Stimulated activated CD8-positive, alpha-beta memory T cell treated with anti-CD3 and anti-CD28 coated beads, Interleukin-15, amount 100 ng/mL, for 24 hours (primary cell): ENCODE results near the gene TMED6.

Experiments
- DNase-seq: peaks from one replicate; pipeline ENCODE4 v3.0.0-alpha.2; 2020; ENCODE audit warnings: low read depth

TMED6 gene

DNA sequence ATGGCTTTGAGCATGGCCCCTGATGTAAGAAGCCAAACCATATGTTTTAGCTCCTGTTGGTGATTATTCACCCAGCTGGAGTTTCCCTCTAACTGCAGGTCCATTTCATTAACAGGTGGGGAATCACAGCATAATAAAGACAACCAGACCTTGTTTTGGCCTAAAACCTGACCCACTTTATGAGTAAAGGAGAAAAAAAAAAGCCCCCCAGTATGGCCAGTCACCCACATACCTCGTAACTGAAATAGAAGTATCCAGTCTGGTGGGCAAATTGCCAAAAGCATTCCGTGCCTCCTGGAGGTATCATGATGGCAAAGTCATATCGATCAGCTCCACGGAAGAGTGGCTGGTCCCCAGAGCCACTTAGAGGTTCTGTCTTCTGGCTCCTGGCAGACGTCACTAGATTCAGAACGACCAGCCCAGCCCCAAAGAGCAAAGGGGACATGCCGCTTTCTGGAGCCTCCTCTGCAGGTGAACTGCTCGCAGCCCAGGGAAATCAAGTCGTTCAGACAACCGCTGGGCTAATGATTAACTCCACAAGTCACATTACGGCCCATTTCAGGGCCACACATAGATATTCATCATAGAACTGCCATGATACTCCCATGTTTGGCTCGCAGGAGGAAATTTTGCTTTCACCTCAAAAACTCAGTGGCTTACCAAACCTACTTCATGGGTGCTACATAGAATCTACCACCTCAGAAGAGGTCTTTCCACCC is at the start of gene TMED6:
Gene TMED6 (minus strand): TSS at position 478 of the 719 bp plus-strand sequence. CDS start 33 bp downstream, at position 445.
- DNase-seq: no peak

DNA sequence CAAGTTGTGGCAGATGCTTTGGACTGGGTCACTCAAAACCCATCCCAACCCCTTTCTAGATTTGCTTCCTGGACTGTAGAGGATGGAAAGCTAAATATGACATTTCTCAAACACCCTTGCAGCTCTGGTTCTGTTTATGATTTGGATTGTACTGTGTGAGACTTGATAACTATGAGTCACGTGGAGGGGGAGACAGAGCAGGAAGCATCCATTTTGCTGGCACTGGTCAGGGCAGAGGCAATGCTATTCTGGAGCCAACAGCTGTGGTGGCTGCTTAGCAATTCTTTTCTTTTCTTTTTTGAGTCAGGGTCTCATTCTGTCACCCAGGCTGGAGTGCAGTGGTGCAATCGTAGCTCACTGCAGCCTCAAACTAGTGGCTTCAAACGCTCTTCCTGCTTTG is 47.8 kb upstream of the TMED6 start:
- no peak for DNase-seq

GRCh38 chr16:69397821-69398521 is 46.4 kb upstream of the TMED6 start:
- DNase-seq: no peak

GRCh38 chr16:69396187-69397061 is 44.8 kb upstream of the TMED6 start:
- DNase-seq: peak; percentile 30

- DNase-seq: no peak
Observed at GRCh38 chr16:69395859-69396186, 44.2 kb upstream of the TMED6 start.

DNA sequence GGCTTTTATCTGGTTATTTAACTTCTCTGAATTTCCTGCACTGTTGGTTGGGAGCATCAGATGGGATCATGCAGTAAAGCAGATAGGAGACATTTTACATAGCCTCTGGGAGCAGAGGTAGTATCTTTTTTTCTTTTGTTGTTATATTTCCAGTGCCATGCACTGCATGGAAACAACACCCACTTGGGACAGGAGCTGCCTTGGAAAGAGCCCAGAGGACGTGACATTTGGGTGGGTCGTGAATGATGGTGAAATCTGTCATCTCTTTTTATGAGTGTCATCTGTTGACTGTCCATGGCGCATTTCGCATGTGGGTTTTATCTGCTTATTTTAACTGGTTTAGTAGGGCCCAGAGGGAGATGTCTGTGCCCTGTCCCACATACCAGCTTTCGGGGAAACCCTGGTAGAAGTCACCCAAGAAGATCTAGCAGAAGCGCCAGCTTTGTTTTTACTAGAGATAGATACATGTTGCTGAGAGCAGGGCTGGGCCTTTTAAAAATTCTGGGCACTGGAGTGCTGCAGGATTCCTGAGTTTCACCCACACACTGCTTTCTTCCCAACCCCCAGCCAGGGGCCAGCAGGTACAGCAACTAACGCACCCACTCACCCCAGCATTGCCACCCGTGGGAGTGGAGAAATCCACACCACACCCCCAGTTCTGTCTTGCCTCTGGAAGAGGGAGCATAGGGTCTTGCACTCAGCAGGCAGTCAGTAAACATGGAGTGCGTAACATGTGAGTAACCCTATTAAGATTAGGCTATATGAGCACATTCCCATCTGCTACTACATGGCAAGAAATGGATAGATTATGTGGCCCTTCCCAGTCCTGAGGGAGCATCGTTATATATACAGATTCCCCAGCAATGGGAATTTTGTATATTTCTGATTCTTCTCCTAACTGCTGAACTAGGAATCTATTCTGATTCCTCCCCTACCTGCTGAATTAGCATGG is 42.6 kb upstream of the TMED6 start:
- DNase-seq: no peak

GRCh38 chr16:69386596-69386995 is 35.0 kb upstream of the TMED6 start:
- DNase-seq: no peak

DNA sequence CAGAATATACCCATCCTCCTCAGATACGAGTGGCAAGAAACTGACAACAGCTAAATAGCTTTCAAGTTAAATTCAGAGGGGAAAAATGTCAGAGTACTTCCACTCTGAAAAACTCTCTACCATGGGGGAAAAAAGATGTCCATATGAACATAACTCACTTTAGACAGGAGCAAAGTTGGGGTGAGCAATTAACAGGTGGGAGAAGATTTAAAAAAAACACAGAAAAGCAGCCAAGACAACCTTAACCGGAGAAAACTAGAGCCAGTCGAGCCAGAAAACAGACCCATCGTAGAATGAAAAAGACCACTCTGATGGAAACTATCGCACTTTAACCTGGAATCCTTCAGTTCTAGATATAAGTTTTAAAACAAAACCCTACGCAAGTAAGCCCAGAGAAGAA is 33.4 kb upstream of the TMED6 start:
- DNase-seq: no peak

DNA sequence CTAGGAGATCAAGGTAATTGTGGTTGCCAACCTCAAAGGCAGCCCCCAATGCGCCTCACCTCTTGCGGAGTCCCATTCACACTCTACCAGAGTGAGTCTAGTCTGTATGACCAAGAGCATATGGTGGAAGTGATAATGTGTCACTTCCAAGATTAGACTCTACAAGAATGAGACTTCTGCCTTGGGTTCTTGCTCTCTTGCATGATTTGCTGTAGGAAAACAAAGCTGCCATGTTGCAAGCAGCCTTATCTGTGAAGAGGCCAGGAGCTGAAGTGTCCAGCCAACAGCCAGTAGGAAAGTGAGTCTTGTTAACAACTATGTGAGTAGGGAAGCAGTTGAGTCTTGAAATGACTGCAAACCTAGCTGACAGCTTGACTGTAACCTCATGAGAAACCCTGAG is 30.8 kb upstream of the TMED6 start:
- no peak for DNase-seq

DNA sequence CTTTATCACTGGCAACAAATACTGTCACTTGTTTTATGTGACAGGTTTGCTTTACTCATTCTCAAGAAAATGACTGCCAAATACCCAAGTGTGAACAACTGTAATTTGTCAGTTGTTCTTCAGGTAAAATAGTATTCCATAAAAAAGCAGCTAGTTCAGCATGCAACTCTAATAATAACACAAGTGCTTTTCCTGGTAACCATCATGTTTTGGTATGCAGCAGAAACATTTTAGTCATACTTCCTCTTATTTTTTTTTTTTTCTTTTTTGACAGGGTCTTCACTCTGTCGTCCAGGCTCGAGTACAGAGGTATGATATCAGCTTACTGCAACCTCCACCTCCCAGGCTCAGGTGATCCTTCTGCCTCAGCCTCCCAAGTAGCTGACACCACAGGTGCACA is 29.6 kb upstream of the TMED6 start:
- DNase-seq: no peak

DNA sequence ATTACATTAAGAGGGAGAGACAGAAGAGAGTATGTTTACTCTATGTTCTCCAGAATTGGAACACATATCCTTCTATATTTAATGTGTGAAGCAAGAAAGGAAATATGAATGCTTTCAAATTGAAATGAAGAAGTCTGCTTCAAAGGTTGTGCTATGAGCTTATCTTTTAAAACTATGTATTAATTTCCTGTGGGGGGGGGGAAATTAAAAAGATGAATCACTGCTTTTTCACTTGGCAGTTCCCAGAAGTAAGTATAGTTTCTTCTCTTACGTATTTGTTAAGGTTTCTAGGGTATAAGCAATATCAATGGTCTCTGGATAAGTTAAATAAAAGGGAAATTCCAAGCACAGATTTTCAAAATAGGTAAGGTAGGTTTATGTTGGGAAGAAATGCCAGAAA is 27.2 kb upstream of the TMED6 start:
- DNase-seq: no peak

DNA sequence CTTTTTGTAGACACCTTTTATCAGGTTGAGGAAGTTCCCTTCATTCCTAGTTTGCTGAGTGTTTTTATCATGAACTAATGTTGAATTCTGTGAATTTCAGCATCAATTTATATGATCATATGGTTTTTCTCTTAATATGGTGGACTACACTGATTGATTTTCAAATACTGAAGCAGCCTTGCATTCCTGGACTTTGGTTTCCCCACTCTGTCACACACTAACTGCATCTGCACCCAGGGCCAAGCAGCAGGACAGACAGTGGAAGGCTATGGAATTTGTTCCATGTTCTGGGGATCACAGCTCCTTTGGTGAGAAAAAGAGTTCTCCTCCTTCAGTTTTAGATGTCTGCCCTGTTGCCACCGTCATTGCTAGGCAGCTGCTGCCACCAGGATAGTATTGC is 26.4 kb upstream of the TMED6 start:
- no peak for DNase-seq

- DNase-seq: no peak
Observed at GRCh38 chr16:69376393-69377059, 24.9 kb upstream of the TMED6 start.

GRCh38 chr16:69373019-69373418 is 21.4 kb upstream of the TMED6 start:
- no peak for DNase-seq

- DNase-seq: no peak
Observed at GRCh38 chr16:69371564-69371963, 20.0 kb upstream of the TMED6 start.

DNA sequence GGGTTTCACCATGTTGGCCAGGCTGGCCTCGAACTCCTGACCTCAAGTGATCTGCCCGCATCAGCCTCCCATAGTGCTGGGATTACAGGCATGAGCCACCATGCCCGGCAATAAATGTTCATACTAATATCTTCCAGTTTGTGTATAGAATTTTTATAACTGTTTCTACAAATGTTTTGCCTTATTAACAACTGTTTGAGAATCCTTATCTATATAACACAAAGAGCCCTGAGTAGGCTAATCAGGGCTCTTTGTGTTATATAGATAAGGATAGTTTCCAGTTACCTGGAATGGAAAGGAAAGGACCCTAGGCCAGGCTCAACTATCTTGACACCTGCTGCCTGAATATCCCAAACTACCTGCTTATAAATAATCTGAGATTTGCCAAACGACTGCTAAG is 17.3 kb upstream of the TMED6 start:
- no peak for DNase-seq

GRCh38 chr16:69367980-69368379 is 16.4 kb upstream of the TMED6 start:
- DNase-seq: no peak

- DNase-seq: no peak
Observed at GRCh38 chr16:69366431-69366830, 14.8 kb upstream of the TMED6 start.

GRCh38 chr16:69365901-69366300 is 14.3 kb upstream of the TMED6 start:
- no peak for DNase-seq

- no peak for DNase-seq
Observed at GRCh38 chr16:69364088-69364487, 12.5 kb upstream of the TMED6 start.

DNA sequence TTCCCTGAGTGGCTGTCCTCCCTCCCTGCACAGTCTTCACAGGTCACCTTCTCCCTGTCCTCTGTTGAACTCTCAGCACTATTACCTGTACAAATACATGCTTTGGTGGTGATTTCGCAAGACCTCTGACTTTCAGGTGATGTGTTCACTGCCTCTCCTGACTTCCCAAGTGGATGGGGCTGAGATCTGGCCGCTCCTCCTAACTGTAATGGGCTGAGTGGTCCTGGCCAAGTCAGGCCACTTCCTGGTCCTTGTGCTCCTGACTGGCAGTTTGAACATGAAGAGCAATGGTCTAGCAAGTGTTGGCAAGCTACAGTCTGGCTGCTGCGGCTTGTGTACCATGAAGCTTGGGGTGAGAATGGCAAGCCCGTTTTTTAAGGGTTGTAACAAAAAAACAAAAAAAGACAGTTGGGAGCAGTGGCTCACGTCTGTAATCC is 11.7 kb upstream of the TMED6 start:
- DNase-seq: no peak
